ENCODE data around the gene HLA-F.

- TF ChIP-seq EZH2 (IDR thresholded peaks at IDR 0.05) (no peak), POLR2AphosphoS5 (IDR thresholded peaks at IDR 0.05; ENCODE audit: borderline replicate concordance, low read depth, low read length) (no peak)
Measured at GRCh38 chr6:29680416-29680815, 42.8 kb upstream of the HLA-F start.

Data from SK-N-MC (cell line).